Chondrocyte (in vitro differentiated cells): ENCODE measurements around the gene CASTOR1. TPM values are rescaled to one million over a fixed set of nuclear protein-coding genes. Genes with fewer than 3 reads are reported as not detected.

ENCODE experiments used
- DNase-seq: peaks from one replicate; pipeline ENCODE4 v3.0.0; 2021; ENCODE audit warnings: mixed read lengths, low spot score
- H3K27ac Mint-ChIP-seq: one replicate; pipeline ENCODE4 v1.8.0; 2021; ENCODE audit warnings: mild to moderate bottlenecking, moderate library complexity, mixed read lengths; ENCODE audit not compliant: unreplicated experiment
- H3K27me3 Mint-ChIP-seq: 2 replicates; pipeline ENCODE4 v1.8.0; 2021; ENCODE audit warnings: low read depth, mixed read lengths
- H3K36me3 Mint-ChIP-seq: 2 replicates; pipeline ENCODE4 v1.8.0; 2021; ENCODE audit warnings: low read depth, mixed read lengths
- H3K4me1 Mint-ChIP-seq: 2 replicates; pipeline ENCODE4 v1.8.0; 2021; ENCODE audit warnings: low read depth, mild to moderate bottlenecking, mixed read lengths
- H3K4me3 Mint-ChIP-seq: one replicate; pipeline ENCODE4 v1.8.0; 2021; ENCODE audit warnings: mild to moderate bottlenecking, moderate library complexity, mixed read lengths; ENCODE audit not compliant: unreplicated experiment
- H3K9me3 Mint-ChIP-seq: 2 replicates; pipeline ENCODE4 v1.8.0; 2021; ENCODE audit warnings: low read depth, mixed read lengths
- CTCF ChIP-seq: fragments of 200-600 bp; sonication (generic); IDR thresholded peaks from 2 replicates; pipeline ENCODE4 v1.5.0; 2021; ENCODE audit warnings: antibody characterized with exemption, mild to moderate bottlenecking, moderate library complexity
- total RNA-seq: library from RNA; stranded (reverse); gene quantifications from 3 replicates; pipeline ENCODE4 v1.2.1, GENCODE V29; 2021

Gene CASTOR1
- total RNA-seq, 1 donor from 2014 or later: 12.1 TPM

GRCh38 chr22:30275625-30276024 is 13.7 kb downstream of the CASTOR1 start:
- Mint-ChIP-seq H3K27me3 (no peaks in the 10 kb centered on the region), H3K36me3 (no peaks in the 10 kb centered on the region), H3K4me1 (peaks cover 15% of the 10 kb centered on the region), H3K4me3 (no peak overlapping the region), H3K9me3 (no peaks in the 10 kb centered on the region), H3K27ac (no peak overlapping the region)
- DNase-seq: no peak
- TF ChIP-seq CTCF: no peak

- no peak for DNase-seq
- H3K9me3 Mint-ChIP-seq: no peaks in the 10 kb centered on the region
- H3K36me3 Mint-ChIP-seq: no peaks in the 10 kb centered on the region
- peaks cover 13% of the 10 kb centered on the region for H3K4me1 Mint-ChIP-seq
- no peak overlapping the region for H3K27ac Mint-ChIP-seq
- H3K27me3 Mint-ChIP-seq: no peaks in the 10 kb centered on the region
- H3K4me3 Mint-ChIP-seq: no peak overlapping the region
- TF ChIP-seq CTCF: no peak
These were observed 14.9 kb downstream of the CASTOR1 start for GRCh38 chr22:30274437-30274812.

DNA sequence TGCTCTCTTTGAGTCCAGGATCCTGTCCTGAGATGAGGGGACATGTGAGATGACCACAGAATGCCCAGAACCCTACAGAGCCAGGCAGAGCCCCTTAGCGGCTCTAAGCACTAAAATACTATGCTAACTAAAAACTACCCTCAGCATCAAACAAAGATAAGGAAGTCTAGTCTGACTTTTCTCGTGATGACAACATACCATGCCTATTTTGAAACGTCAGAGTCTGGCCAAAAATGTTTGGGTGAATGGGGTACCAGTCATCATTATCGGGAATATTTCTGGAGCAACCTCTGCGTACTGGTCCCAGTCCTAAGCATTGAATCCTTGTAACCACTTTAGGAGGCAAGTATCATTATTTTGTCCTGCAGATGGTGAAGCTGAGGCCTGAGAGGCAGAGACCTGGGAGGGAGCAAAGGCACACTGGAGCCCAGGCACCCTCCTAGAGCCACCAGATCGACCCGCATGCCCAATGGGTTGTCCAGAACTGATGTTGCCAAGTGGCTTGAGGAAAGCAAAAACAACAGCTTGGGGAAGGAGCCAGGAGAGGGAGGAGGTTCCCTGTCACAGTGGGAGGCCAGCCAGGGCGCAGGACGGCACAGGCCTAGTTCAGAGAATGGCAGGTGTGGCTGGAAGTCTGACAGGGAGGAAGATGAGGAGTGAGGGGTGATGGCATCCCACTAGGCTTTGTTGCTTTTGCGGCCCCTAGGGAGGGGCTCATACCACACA is 15.4 kb downstream of the CASTOR1 start:
- no peak for TF ChIP-seq CTCF
- no peak for DNase-seq
- H3K4me3 Mint-ChIP-seq: no peak overlapping the region
- no peak overlapping the region for H3K27ac Mint-ChIP-seq
- no peaks in the 10 kb centered on the region for H3K27me3 Mint-ChIP-seq
- H3K36me3 Mint-ChIP-seq: no peaks in the 10 kb centered on the region
- H3K9me3 Mint-ChIP-seq: no peaks in the 10 kb centered on the region
- peaks cover 13% of the 10 kb centered on the region for H3K4me1 Mint-ChIP-seq

DNA sequence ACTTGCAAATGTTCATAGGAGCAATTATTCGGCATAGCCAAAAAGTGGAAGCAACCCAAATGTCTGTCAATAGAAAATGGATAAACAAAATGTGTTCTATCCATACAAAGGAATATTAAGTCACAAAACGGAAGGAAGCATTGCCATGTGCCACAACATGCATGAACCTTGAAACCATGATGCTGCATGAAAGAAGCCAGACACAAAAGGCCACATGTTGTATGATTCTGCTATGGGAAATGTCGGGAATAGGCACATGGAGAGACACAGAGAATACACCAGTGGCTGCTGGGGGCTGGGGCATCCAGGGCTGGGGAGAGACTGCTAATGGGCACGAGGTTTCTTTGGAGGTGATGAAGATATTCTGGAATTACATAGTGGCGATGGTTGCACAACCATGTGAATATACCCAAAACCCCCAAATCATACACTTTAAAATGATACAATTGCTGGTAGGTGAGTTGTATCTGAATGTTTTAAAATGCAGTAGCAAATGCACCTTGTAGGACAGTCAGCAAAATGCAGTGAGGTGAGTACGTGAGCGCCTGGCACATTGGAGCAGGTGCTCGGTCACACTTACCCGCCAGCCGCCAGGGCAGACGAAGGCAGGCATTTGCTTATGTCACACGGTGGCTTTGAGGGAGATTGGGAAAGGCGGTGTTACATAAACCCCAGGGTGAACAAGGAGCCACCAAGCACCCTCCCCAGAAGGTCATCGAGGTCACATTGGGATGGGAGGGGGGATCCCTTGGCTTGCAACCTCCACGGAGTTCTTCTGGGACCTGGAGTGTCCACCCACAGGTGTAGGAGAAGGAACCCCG is 16.3 kb downstream of the CASTOR1 start:
- Mint-ChIP-seq H3K36me3 (no peaks in the 10 kb centered on the region), H3K4me1 (peaks cover 9% of the 10 kb centered on the region), H3K27ac (no peak overlapping the region), H3K4me3 (no peak overlapping the region), H3K27me3 (no peaks in the 10 kb centered on the region), H3K9me3 (no peaks in the 10 kb centered on the region)
- TF ChIP-seq CTCF: no peak
- DNase-seq: no peak

GRCh38 chr22:30270832-30271231 is 18.5 kb downstream of the CASTOR1 start:
- H3K9me3 Mint-ChIP-seq: no peaks in the 10 kb centered on the region
- no peak for DNase-seq
- H3K27ac Mint-ChIP-seq: no peak overlapping the region
- no peaks in the 10 kb centered on the region for H3K27me3 Mint-ChIP-seq
- TF ChIP-seq CTCF: no peak
- H3K4me3 Mint-ChIP-seq: no peak overlapping the region
- no peaks in the 10 kb centered on the region for H3K4me1 Mint-ChIP-seq
- no peaks in the 10 kb centered on the region for H3K36me3 Mint-ChIP-seq
